ENCODE data around the gene CCR2.

Gene CCR2

DNA sequence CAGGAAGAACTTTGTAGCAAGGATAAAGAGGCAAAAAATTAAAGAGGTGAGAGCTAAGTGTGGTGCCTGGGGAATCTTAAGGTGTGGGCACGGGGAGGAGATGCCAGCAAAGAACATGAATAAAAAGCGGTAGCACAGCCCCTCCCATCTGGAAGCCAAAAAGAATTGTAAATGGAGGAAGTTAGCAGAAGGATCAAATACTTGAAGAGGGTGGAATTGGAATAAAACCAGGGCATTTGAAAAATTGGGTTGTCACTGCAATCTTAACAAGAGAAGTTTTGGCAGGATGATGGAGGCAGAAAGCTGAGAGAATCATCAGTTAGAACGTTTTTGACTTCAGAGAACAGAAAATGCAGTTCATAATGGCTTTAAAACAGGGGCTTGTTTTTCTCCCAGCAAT lies 2.4 kb downstream of the CCR2 start:
- no peak for DNase-seq

DNA sequence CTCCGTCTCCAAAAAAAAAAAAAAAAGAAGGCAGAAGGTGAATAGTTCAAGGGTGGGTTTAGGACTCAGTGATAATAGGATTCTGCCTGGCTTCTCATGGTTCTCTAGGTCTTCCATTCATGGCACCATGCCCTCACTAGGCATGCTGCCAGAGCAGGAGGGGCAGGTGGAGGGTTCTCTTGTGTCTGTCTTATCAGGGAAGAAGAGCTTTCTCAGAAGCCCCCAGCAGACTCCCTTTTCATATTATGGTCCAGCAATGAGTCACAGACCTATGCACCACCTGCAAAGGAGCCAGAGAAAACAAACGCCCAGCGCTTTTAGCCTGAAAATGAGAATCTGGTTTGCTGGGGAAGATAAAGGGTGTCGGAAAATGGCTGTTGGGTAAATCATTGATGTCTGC lies 3.0 kb downstream of the CCR2 start:
- DNase-seq, result no peak

DNA sequence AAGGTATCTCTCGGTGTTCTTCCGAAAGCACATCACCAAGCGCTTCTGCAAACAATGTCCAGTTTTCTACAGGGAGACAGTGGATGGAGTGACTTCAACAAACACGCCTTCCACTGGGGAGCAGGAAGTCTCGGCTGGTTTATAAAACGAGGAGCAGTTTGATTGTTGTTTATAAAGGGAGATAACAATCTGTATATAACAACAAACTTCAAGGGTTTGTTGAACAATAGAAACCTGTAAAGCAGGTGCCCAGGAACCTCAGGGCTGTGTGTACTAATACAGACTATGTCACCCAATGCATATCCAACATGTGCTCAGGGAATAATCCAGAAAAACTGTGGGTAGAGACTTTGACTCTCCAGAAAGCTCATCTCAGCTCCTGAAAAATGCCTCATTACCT lies 4.6 kb downstream of the CCR2 start:
- no peak for DNase-seq

DNA sequence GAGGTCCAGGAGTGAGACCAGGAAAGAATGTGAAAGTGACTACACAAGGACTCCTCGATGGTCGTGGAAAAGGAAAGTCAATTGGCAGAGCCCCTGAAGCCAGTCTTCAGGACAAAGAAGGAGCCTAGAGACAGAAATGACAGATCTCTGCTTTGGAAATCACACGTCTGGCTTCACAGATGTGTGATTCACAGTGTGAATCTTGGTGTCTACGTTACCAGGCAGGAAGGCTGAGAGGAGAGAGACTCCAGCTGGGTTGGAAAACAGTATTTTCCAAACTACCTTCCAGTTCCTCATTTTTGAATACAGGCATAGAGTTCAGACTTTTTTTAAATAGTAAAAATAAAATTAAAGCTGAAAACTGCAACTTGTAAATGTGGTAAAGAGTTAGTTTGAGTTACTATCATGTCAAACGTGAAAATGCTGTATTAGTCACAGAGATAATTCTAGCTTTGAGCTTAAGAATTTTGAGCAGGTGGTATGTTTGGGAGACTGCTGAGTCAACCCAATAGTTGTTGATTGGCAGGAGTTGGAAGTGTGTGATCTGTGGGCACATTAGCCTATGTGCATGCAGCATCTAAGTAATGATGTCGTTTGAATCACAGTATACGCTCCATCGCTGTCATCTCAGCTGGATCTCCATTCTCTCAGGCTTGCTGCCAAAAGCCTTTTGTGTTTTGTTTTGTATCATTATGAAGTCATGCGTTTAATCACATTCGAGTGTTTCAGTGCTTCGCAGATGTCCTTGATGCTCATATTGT lies 6.0 kb downstream of the CCR2 start:
- DNase-seq, result peak; percentile 67

DNA sequence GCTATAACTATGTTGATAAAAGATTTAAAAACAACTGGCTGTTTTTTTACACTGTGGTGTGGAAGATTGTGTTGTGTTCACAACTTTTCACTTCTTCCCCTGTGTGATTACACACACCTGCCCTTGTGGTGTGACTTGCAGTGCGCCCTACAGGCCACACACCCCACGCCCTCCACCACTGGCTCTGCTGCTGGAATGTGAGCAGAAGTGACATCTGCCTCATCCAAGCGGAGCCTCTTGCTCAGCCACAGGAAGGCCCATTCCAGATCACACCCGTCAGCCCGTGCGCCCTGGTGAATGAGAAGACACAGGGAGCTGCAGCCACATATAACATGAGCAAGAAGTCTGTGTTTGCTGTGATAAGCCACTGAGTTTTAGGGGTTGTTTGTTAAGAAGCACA lies 7.0 kb downstream of the CCR2 start:
- DNase-seq, result peak; percentile 63

DNA sequence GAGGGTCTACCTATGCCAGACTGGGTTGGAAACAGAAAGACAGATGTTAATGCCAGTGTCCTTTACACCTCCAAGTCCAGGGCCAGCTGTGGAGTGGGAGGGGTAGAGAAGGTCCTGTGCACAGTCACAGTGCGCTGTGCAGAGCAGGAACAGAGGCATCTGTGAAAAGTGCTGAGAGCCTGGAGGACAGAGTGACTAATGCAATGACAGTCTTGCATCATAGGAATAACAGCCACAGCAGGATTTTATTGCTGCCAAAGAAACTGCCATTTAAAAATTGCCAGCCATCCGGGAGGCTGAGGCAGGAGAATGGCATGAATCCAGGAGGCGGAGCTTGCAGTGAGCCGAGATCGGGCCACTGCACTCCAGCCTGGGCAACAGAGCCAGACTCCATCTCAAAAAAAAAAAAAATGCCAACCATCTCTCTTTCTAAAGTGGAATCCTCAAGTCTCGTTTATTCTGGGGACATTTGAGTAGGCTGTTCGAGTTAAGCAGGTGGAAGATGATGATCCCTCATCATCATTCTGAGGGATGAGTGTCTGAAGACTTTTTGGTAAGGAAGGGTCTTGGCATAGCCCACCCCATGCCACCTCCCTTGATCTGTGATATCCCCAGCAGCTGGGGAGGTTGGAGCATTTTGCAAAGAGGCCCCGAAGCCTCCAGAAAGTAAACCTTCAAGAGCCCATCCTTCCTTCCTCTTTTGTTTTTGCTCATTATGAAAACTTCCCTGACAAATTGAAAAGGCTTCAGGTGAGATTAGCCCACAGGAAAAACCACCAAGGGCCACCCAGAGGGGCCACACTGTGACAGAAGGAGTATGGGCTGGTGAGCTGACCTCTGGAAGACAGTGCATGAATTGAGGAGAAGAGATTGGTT lies 7.7 kb downstream of the CCR2 start:
- DNase-seq, result peak; percentile 97

DNA sequence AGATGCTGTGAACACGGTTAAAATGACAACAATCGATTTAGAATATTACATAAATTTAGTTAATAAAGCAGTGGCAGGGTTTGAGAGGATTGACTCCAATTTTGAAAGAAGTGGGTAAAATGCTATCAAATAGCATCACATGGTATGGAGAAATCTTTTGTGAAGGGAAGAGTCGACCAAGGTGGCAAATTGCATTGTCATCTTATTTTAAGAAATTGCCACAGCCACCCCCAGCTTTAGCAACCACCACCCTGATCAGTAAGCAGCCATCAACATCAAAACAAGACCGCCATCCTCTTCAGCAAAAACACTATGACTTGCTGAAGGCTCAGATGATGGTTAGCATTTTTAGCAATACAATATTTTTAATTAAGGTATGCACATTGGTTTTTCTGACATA lies 11.1 kb downstream of the CCR2 start:
- no peak for DNase-seq

DNA sequence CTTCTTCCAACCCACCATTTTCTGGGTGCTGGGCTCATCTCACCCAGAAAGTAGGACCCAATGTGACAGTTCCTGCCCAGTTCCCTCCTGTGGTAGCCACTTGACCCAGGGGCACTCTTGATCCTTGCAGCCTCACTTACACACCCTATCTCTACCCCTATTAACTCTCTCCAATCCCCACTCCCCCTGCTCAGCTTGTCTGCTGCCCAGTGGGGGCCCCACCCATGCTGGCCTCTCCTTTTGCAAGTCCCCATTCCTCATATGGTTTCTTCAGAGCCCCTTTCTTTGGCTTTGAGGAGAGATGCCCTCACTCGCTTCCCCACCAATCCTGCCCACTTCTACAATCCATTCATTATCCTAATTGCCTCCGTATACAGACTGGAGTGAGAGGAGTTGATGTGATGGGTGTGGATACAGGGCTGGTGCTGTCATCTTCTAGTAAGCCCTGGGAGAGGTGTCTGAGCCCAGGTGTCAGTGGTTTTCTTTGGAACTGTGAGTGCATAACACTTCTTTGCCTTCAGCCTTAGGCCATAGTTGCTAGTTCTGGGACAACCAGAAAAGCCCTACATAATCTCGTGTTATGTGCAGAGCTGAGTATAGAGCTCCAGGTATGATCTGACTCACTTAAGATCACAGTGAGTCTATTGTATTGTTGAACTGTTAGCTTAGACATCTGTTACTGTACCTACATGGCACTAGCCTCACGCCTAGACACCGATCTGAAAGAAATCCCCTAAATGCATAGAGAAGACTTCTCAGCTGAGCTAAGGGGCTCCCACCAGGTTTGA lies 12.0 kb downstream of the CCR2 start:
- no peak for DNase-seq

DNA sequence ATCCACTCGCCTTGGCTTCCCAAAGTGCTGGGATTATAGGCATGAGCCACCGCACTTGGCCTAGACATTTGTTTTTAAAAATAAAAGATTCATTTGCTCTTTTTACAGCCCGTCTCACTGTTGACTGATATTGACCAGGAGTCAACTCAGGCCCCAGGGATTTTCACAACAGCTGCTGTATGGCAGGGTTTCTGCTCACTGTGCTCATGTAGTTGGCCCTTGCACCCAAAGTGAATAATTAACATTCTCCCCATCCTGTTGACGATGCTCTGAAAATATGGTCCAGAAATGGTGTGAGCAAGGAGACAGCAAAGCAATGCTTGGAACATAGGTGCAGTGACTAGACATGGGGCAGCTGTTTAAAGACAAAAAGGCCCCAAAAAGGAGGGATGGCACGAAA lies 13.9 kb downstream of the CCR2 start:
- DNase-seq, result no peak

DNA sequence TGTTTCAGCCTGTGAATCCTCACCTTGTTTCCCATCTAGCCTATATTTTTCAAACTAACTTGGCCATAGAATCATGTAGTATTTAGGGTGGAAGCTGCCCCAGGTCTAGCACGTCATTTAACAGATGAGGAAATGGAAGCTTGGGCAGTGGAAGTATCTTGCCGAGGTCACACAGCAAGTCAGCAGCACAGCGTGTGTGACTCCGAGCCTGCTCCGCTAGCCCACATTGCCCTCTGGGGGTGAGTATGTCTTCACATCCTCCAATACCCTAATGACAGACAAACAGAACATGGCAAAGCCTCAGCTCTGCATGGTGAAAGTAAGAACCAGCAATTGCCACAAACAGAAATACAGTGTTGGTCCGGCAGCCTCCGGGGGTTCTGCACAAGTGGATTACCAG lies 14.7 kb downstream of the CCR2 start:
- DNase-seq, result peak; percentile 97

DNA sequence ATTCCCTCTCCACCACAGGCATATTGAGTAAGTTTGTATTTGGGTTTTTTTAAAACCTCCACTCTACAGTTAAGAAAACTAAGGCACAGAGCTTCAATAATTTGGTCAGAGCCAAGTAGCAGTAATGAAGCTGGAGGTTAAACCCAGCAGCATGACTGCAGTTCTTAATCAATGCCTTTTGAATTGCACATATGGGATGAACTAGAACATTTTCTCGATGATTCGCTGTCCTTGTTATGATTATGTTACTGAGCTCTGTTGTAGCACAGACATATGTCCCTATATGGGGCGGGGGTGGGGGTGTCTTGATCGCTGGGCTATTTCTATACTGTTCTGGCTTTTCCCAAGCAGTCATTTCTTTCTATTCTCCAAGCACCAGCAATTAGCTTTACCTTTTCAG lies 15.2 kb downstream of the CCR2 start:
- no peak for DNase-seq

DNA sequence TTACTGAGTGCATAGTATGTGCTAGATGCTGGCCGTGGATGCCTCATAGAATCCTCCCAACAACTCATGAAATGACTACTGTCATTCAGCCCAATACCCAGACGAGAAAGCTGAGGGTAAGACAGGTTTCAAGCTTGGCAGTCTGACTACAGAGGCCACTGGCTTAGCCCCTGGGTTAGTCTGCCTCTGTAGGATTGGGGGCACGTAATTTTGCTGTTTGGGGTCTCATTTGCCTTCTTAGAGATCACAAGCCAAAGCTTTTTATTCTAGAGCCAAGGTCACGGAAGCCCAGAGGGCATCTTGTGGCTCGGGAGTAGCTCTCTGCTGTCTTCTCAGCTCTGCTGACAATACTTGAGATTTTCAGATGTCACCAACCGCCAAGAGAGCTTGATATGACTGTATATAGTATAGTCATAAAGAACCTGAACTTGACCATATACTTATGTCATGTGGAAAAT lies 15.8 kb downstream of the CCR2 start:
- DNase-seq, result no peak

DNA sequence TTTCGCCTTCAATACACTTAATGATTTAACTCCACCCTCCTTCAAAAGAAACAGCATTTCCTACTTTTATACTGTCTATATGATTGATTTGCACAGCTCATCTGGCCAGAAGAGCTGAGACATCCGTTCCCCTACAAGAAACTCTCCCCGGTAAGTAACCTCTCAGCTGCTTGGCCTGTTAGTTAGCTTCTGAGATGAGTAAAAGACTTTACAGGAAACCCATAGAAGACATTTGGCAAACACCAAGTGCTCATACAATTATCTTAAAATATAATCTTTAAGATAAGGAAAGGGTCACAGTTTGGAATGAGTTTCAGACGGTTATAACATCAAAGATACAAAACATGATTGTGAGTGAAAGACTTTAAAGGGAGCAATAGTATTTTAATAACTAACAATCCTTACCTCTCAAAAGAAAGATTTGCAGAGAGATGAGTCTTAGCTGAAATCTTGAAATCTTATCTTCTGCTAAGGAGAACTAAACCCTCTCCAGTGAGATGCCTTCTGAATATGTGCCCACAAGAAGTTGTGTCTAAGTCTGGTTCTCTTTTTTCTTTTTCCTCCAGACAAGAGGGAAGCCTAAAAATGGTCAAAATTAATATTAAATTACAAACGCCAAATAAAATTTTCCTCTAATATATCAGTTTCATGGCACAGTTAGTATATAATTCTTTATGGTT lies 17.1 kb downstream of the CCR2 start, which contains the start of gene CCR5:
TSS of gene CCR5 (plus strand) at position 108 of the 680 bp plus-strand sequence. CDS start 1,957 bp downstream, outside the sequence.
- DNase-seq, result peak; percentile 21

DNA sequence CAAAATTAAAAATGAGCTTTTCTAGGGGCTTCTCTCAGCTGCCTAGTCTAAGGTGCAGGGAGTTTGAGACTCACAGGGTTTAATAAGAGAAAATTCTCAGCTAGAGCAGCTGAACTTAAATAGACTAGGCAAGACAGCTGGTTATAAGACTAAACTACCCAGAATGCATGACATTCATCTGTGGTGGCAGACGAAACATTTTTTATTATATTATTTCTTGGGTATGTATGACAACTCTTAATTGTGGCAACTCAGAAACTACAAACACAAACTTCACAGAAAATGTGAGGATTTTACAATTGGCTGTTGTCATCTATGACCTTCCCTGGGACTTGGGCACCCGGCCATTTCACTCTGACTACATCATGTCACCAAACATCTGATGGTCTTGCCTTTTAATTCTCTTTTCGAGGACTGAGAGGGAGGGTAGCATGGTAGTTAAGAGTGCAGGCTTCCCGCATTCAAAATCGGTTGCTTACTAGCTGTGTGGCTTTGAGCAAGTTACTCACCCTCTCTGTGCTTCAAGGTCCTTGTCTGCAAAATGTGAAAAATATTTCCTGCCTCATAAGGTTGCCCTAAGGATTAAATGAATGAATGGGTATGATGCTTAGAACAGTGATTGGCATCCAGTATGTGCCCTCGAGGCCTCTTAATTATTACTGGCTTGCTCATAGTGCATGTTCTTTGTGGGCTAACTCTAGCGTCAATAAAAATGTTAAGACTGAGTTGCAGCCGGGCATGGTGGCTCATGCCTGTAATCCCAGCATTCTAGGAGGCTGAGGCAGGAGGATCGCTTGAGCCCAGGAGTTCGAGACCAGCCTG lies 17.8 kb downstream of the CCR2 start:
- DNase-seq, result no peak

DNA sequence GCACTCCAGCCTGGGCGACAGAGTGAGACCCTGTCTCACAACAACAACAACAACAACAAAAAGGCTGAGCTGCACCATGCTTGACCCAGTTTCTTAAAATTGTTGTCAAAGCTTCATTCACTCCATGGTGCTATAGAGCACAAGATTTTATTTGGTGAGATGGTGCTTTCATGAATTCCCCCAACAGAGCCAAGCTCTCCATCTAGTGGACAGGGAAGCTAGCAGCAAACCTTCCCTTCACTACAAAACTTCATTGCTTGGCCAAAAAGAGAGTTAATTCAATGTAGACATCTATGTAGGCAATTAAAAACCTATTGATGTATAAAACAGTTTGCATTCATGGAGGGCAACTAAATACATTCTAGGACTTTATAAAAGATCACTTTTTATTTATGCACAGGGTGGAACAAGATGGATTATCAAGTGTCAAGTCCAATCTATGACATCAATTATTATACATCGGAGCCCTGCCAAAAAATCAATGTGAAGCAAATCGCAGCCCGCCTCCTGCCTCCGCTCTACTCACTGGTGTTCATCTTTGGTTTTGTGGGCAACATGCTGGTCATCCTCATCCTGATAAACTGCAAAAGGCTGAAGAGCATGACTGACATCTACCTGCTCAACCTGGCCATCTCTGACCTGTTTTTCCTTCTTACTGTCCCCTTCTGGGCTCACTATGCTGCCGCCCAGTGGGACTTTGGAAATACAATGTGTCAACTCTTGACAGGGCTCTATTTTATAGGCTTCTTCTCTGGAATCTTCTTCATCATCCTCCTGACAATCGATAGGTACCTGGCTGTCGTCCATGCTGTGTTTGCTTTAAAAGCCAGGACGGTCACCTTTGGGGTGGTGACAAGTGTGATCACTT lies 18.8 kb downstream of the CCR2 start:
- DNase-seq, result peak; percentile 59

DNA sequence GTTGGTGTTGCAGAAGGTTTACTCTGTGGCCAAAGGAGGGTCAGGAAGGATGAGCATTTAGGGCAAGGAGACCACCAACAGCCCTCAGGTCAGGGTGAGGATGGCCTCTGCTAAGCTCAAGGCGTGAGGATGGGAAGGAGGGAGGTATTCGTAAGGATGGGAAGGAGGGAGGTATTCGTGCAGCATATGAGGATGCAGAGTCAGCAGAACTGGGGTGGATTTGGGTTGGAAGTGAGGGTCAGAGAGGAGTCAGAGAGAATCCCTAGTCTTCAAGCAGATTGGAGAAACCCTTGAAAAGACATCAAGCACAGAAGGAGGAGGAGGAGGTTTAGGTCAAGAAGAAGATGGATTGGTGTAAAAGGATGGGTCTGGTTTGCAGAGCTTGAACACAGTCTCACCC lies 20.8 kb downstream of the CCR2 start:
- no peak for DNase-seq

DNA sequence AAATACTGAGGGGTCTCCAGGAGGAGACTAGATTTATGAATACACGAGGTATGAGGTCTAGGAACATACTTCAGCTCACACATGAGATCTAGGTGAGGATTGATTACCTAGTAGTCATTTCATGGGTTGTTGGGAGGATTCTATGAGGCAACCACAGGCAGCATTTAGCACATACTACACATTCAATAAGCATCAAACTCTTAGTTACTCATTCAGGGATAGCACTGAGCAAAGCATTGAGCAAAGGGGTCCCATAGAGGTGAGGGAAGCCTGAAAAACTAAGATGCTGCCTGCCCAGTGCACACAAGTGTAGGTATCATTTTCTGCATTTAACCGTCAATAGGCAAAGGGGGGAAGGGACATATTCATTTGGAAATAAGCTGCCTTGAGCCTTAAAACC lies 21.3 kb downstream of the CCR2 start:
- no peak for DNase-seq

DNA sequence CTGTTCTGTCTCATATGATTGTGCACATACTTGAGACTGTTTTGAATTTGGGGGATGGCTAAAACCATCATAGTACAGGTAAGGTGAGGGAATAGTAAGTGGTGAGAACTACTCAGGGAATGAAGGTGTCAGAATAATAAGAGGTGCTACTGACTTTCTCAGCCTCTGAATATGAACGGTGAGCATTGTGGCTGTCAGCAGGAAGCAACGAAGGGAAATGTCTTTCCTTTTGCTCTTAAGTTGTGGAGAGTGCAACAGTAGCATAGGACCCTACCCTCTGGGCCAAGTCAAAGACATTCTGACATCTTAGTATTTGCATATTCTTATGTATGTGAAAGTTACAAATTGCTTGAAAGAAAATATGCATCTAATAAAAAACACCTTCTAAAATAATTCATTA lies 21.9 kb downstream of the CCR2 start:
- no peak for DNase-seq

DNA sequence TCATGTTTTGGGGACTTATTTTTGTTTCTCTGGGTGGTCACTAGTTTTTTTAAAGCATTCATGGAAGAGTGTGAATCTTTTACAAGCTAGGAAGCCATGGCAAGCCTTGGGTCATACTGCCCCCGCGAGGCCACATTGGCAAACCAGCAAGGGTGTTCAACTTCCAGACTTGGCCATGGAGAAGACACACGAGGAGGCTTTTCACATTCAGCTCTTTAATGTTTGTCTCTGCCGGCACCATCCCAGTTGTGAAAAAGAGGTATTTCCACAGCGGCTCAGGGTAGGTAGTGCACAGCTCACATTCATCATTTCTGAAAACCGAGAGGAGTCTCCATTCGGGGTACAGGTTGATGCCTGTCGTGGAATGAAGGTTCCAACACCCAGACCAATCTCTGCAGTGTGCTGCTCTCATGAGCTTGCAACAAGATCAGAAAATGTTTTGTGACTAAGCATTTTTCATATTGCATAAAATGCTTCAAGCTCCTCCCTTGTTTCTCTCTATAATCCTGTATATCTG lies 24.6 kb downstream of the CCR2 start:
- DNase-seq, result peak; percentile 70

DNA sequence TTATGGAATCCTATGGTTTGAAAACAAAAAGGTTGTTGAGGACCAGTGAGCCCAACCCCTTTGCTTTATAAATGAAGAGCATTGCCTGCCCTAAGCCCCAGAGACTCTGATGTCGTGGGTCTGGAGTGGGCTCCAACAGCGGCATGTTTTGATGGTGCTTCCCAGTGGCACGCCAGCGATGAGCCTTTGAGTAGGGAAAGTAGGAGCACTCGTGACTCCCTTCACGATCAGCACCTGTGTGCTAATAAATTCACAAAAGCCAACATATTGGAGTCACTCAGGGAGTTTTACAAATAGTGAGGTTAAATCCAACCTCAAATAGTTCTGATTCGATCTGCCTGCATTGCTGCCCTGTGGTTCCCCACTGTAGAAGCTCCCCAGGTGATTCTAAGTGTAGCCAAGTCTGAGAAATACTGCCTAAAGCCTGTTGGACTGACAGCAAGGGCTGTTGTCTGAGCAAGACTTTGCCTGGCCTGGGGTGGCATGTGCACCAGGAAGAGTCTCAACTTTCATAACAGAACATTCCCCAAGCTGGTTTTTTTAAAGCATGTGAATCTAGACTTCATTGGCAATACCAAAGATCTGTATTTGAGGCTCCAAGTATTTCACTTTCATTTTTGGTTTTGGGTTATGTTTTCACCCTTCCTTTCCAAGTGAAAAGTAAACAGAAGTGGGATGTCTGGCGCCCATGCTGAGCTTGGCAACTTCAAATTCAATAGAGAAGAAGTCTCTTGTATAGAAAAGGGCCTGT lies 26.7 kb downstream of the CCR2 start:
- DNase-seq, result peak; percentile 35

Data from MV-4-11 (cell line).